GM21360 (cell line): ENCODE results near the gene C2orf68.
"Not testable (repeated sequence)": the region's sequence is repeated elsewhere in the genome, so short reads cannot be mapped to it uniquely, and the experiment has no call there.

Experiments
- ATAC-seq: cut with Tn5 transposase; IDR thresholded peaks from one replicate; pipeline ENCODE4 v1.9.1; 2021; ENCODE audit warnings: mild to moderate bottlenecking, moderate library complexity; ENCODE audit not compliant: unreplicated experiment

The C2orf68 gene

DNA sequence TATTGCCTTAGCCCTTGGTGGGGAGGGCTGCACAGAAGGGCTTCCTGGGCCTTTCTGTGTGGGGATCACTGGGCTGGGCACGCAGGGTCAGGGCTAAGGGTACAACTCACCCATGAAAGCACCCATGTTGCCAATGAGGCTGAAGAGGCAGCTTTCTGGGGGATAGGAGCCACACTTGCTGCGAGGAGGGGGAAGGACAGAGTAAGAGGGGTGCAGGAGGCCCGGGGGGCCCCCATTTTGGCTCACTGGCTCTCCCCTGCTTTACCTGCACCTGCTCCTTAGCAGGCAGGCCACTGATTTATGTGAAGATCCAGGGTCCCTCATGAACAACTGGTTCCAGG, 11.7 kb downstream of the C2orf68 start:
- ATAC-seq = no peak

DNA sequence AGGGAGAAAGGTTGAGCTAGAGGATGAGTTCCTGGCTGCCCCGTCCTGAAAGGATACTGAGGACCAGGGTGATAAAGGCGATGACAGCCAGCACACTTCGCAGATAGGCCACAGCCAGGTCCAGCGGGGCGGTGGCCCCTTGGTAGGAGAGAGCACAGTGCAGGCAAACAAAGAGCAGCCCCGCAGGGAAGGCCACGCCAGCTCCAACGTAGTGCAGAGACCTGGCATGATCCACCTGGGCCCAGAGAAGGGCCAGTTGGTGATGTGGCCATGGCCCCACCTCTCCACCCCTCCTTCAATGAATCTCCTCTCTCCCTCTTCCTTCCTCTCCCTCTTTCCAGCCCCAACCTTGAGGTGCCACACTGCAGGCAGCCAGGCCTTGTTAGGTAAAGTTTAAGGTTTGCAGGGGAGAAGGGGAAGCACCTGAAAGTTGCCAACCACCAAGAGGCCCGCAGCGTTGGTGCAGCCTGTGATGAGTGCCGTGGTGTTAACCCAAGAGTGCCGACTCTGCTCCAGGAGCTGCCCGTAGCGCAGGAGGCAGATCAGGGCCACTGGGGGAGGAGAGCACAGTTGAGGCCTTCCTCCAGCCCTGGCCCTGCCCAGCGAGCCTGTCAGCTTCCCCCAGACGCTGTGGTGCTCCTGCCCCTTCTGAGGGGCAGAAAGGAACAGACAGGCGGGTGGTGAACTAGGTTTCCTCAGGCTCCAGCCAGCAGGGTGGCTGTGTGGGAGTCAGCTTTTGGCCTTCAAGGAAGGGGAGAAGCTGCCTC, 12.2 kb downstream of the C2orf68 start:
- ATAC-seq = no peak

DNA sequence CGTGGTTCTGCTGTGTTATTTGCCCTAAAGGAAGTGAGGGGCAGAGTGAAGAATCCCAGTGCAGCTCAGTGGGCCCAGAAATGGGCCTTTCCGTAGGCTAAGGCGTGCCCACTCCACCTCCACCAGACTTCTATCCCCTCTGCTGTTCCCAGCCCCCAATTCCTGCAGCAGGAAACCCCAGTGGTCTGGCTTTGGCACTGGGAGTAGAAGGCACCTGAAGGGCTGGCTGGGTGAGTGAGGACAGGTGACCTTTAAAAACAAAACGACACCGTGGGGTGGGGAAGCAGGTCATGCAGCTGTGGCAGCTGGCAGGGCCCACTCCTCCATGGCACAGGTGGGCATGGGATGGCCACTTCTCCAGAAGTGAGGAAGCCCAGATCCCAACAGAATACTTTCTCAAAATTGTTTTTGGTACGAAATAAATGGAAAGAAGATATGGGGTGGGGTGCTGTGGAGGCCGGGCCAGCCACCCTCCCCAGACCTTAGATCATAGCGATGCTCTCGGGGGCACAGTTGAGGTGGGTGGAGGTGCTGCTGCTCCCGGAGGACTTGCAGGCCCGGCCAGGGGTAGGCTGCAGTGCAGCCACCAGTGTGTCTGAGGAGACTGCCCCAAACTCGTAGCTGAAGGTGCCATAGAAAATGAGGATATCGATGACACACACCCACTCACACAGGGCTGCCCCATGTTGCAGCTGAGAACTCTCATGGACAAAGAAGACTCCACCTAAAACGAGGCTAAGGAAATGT, 13.1 kb downstream of the C2orf68 start:
- ATAC-seq = no peak

DNA sequence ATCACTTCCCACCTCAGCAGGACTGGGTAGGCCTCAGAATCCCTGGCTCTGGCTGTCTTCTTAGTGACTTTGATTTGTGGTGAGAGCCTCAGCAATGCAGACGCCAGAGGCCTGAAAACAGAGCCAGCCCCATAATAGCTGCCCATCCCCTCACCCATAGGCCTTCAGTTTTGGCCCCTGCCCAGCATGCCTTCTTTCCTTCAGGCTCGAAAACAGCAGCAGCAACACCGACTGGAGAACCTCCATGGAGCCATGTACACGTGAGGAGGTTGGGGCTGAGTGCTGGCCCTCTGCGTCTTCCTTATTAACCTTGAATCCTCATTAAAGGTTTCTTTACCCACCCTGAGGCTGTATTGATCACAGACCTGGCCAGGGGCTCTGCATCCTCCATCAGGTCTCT, 14.6 kb downstream of the C2orf68 start:
- ATAC-seq = no peak

DNA sequence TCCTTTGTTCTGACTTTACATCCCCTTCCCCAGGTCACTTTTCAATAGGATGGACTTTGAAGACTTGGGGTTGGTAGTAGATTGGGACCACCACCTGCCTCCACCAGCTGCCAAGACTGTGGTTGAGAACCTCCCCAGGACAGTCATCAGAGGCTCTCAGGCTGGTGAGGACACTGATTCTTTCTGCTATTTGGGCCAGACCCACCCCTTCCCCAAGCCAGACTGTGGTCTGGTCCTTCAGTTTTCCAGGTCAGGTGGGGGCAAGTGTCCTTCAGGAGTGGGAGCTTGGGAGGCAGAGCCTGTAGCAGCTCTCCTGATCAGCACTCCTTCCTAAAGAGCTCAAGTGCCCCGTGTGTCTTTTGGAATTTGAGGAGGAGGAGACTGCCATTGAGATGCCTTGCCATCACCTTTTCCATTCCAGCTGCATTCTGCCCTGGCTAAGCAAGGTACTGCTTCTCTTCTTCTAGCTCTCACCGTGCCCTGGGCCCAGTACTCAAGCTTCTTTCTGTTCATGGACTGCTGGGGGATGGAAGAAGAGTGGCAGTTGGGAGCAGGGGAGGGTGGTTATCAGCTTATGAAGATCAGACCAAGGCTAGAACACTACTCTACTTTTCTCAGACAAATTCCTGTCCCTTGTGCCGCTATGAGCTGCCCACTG, 15.3 kb downstream of the C2orf68 start:
- no peak for ATAC-seq

DNA sequence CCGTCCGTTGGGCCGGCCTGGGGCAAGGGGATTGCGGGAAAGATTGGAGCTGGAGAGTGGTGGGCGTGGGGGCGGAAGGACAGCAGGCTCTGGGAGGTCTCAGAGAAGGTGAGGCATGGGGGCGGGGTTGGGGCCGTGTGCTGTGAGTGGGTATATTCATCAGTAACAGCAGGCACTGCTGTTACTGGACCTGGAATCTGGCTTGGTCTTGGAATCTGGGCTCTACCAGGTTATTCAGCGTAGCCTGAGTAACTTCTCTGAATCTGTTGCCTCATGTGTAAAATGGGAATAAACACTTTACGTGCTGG, 15.9 kb downstream of the C2orf68 start:
- peak; percentile 3 for ATAC-seq

DNA sequence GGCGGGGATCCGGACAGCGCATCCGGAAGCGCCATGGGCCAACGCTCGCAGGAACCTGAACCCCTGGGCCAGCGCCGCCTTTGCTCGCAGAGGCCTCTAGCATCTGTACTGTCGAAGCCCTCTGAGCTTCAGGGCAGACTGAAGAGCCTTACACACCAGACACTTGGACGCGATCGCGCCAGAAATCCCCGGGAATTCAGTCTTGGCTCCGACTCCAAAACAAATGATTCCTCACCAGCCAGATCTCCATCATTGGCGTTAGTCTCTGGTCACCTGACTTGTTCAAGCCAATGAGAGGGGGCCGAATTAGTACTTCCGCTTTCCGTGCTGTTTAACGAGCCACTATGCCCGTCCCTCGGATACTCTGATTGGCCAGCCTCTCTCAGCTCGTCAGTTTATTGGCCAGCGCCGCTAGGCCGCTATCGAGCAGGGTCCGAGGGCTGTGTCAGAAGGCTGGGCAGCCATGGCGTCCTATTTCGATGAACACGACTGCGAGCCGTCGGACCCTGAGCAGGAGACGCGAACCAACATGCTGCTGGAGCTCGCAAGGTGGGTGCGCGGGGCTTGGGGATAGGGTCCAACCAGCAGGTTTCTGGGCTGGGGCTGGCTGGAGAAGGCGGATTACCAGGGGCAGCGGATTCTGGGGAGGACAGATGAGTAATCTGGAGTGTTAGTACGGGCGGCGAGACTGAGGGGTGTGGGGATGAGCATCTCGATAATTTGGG, 16.4 kb downstream of the C2orf68 start, which contains the start of gene RNF181:
RNF181 (plus strand) TSS at position 445 of the 725 bp plus-strand sequence; CDS start at position 464, 19 bp downstream.
- ATAC-seq = peak; percentile 98

DNA sequence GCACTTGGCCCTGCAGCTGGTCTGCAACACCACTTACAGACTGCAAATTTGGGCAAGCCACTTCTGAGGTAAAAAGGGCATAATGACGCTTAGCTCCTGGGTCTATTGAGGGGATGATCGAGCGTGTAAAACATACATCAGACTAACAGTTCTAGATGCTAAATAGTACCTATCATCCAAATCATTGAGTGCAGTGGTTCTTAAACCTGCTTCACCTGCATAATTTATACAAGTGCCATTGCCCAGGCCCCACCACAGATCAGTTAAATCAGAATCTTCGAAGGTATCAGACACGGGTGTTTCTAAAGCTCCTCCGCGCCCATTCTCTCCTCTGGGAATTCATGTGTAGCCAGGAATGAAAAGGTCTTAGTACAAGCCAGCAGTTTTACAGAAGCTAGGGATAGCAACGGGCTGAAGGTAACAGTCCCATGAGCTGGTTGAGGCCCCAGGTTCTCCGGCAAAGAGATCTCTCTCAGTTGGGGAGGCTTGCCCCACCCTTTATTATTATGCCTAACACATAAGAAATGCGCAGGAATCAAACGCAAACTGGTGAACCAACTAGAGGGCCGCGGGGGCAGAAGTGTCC, 17.1 kb downstream of the C2orf68 start:
- peak; percentile 8 for ATAC-seq

DNA sequence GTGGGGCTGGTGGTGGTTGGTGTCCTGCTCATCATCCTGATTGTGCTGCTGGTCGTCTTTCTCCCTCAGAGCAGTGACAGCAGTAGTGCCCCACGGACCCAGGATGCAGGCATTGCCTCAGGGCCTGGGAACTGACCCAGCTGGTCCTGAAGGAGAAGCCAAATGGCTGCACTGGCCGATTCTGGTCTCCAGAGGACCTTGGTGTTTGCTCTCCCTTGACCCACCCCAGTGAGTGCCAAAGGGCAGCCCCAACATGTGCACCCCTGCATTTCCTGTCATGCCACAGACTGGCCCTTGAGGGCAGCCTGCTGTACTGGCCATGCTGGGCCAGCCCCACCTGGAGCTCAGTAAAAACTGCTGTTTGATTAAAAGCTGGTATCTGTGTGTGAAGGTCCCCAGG, 18.8 kb downstream of the C2orf68 start:
- no peak for ATAC-seq

DNA sequence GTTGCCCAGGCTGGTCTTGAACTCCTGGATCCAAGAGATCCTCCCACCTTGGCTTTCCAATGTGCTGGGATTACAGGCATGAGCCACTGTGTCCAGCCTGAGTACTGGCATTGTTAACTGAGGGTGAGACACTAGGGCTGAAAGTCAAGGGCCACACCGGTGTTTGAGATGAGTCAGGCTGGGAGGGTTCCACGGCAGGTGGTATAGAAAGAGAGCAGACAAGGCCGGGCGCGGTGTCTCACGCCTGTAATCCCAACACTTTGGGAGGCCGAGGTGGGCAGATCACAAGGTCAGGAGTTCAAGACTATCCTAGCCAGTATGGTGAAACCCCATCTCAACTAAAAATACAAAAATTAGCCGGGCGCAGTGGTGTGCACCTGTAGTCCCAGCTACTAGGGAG, 19.6 kb downstream of the C2orf68 start:
- ATAC-seq = not testable (repeated sequence)

DNA sequence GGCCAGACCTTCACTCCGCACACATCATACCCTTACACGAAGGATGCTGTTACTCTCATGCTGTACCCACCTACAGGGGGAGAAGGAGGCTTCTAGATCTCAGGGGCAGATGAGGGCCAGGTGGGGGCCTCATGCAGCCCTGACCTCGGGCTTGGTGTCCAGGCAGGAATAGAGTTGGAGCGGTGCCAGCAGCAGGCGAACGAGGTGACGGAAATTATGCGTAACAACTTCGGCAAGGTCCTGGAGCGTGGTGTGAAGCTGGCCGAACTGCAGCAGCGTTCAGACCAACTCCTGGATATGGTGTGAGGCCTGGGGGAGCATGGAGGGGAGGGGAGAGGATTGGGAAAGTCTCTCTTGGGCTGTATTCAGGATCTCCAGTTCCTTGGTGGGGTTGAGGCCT, 20.3 kb downstream of the C2orf68 start:
- ATAC-seq = no peak

DNA sequence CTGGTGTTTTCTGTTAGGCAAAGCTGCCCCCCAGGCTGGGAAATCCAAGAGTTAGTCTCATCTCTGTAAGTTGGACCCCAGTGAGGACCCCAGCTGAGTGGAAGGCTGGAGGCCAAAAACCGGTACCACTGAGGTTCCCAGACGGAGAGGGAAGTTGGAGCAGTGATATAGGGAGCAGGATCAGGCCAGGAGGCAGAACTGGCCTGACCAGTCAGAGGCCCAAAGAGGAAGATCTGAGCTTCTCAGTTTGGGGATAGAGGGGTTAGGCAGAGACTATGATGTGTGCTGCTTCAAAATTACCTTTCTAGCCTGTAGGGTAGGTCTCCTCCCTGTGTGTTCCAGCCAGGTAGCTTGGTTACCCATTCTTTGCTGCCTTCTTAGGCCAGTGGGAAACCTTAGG, 20.9 kb downstream of the C2orf68 start:
- no peak for ATAC-seq

DNA sequence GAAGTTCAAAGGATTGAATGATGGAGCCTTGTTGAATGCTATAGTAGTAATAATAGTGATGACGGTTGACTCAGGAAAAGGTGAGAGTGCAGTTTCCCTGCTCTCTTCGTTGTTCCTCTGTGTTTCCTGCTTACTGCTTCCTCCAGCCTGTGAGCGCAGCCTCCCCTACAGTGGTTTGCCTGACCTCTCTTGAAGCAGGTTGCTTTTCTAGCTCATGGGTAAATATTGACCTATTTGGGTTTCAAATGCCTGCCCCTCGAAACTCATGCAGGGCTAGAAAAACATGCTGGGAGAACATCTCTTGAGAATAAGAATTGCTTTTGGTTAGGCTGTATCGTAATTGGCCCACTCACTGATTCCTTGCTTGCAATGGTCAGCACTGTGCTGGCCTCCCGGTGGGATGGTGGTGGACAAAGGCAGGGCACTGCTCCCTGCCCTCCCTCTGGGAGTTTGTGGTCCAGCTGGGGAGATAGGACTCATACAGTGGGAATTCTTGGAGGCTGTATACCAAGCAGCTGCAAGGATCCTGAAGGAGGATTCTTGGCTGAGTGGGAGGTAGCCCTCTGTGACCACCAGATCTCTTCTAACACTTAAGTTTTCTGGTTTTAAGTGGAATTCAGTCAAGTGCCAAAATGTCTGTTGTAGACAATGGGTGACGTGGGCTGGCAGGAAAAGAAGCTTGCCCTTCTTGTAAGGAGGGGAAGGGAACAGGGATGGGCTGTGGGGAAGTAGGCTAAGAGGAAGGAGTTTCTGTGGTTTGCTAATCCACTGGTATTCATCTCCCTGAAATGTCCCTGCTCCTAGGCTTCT, 21.7 kb downstream of the C2orf68 start:
- no peak for ATAC-seq

DNA sequence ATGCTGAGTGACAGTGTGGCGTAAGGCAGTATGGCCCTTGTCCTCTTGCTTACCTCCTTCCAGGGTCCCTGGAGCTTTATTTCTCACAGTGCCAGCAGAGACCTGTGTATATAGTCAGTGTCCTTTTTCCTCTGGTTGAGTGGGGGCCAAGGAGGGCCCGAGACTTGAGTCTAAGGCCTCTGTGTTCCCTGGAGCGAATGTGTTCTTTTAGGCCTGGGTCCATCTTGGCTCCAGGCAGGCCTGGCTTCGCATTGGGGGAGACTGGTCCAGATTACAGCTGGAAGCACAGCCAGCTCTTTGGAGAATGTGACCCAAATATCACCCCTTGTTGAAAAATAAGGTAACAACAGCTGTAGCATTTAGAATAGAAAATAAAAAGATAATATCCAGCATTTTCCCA, 22.7 kb downstream of the C2orf68 start:
- ATAC-seq = no peak

DNA sequence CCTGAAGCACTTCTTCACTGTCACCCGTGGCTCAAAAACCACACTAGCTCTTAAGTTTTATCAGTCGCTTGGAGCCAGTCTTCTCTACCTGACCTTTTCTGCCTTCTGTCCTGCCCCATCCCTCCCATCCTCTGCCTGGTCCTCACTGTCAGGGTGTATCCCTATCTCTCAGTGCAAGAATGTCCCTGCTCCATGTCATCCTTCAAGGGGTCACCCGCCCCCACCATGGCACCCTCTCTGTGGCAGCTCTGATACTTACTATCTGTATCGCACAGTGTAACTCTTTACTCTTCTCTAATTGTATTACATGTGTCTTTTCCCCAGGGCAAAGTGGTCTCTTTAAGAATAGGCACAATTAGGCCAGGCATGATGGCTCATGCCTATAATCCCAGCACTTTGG, 23.2 kb downstream of the C2orf68 start:
- ATAC-seq = no peak

DNA sequence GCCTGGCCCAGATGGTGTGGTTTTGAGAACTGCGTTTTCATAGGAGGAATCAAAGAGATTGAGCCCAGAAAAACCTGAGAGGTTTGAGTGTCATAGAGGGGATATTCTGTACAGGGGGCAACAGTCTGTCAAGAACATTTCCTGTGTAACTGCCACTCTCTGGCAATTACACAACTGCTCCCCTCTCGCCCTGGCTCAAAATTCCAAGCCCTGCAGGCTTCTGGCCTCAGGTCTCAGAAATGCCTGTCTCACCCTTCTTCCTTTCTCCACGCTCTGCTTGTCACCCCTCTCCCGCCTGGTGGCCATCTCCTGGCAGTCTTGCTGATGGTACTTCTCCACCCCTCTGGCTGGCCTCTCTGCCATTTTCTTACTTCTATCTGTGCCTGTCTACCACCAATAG, 23.6 kb downstream of the C2orf68 start:
- no peak for ATAC-seq

DNA sequence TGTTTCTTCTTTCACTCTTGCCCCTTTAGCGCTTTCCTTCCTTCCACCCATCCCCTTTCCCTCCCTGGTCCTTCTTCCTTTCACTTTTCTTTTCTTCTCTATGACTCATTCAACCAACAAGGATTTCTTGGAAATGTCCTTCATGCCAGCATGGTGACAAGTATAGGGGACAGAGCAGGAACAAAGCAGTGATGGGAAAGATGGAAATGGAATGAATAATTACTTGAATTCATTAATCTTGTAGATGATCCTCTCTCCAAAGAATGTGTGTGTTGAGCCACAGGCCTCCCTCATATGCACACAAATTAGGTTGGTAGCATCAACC, 26.1 kb downstream of the C2orf68 start:
- no peak for ATAC-seq

DNA sequence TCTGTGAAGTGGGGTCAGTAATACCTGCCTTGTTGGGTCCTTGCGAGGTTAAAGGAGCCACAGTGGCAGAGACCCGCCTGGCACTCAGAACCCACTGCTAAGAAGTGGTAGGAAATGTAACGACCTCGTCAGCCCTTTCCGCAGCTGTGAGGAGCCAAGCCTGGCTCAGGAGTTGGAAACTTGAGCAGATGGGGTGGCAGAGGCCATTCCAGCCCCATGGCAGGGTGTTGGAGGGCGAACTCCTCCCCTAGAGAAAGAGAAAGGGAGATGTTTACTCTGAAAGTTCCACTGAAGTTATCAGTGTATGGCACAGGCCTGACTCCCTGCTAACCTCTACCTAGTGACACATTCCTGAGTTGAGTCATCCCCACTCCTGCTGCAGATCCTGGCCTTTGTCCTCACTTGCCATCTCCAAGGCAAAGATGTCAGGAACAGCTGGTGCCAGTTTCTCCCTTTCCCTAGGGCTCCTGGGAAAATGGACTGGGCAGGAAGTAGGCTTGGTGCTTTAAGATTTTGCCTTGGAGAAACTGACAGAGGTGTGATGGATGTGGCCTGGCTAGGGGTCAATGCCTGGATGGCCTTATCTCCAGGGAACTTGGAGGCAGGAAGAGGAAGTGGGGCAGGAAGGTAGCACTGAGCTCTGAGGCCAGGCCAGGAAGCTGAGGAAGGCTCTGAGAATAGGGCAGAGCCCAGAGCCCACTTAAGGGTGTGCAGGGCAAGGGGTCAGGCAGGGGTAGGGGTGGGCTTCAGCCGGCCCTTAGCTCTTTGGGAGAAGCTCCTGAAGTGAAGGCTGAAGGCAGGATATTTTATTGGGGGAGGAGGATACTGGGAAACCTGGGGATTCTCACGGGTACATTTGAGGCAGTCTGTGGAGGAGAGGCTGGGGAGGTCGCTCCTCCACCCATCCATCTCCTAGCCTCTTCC, 26.7 kb downstream of the C2orf68 start:
- no peak for ATAC-seq

DNA sequence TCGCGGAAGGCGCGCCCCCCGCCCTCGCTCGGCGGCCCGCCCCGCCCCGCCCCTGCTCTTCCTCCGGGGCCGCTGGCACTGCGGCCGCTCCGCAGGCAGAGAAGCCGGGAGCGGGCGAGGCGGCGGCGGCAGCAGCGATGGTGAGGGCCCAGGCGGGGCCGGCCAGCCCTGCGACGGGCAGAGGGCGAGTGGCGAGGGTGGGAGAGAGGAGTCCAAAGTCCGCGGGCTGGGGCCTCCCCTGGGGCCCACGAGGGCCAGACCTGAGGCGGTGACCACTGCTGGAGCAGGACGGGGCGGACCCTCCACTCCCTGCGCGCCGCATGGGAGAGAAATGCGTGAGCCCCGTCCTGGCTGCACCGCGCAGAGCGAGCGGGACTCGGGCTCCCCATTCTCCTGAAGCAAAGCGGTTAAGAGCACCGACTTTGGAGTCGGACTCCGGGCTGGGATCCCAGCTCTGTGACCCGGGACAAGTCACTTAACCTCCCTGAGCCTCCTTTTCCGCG, 27.5 kb downstream of the C2orf68 start, which contains the start of gene VAMP5:
VAMP5 (plus strand) TSS at position 78 of the 503 bp plus-strand sequence; CDS start at position 138, 60 bp downstream.
- no peak for ATAC-seq
